Measurements from ENCODE around the gene SUN5.
"Not testable (repeated sequence)": the region's sequence is repeated elsewhere in the genome, so short reads cannot be mapped to it uniquely, and the experiment has no call there.

The SUN5 gene

DNA sequence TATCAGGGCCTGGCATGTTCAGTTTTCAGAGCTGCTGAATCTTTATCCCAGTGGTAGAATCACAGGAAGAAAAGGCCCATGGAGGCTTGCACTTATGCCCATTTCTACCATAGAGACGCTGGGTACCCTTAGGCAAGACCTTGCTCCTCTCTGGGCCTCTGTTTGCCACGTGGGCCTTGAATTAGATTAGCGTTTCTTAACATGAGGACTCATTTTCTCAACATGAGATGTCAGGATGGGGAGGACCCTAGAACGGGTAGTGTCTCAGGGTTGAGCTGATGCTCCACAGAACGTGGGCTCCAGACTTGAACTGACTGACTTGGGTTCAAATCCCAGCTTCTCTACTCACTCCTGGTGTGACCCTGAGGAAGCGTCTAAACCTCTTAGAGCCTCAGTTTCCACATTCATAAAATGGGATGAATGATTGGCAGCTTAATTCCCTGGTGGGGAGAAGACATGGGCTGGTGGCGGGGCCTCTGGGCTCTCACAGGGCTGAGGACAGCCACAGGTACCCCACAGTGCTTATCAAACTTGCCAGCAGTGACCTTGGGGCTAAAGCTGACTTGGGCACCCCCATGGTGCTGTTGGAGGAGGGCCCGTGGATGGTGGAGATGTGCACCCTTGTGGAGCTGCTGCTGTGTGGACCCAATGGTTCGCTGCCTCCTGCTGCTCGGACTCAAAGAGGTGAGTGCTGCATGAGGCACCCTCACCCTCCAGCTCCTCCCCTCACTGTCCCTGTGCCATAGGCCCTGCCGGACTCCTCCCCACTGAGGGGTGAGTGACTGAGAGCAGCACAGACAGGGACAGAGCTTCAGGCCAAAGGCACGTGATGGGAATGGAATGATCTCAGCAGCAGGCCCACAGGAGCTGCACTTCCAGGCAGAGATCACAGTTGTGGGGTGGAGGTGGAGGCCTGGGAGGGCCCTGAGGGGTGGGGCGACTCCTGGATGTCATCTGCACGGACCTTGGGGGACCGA lies 28.2 kb downstream of the SUN5 start:
- no peak for DNase-seq

DNA sequence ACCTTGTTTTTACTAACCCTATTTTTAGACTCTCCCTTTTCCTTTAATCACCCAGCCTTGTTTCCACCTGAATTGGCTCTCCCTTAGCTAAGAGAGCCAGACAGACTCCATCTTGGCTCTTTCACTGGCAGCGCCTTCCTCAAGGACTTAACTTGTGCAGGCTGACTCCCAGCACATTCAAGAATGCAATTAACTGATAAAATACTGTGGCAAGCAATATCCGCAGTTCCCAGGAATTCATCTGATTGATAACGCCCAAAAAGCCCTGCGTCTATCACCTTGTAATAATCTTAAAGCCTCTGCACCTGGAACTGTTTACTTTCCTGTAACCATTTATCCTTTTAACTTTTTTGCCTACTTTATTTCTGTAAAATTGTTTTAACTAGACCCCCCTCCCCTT lies 29.1 kb downstream of the SUN5 start:
- DNase-seq: not testable (repeated sequence)

DNA sequence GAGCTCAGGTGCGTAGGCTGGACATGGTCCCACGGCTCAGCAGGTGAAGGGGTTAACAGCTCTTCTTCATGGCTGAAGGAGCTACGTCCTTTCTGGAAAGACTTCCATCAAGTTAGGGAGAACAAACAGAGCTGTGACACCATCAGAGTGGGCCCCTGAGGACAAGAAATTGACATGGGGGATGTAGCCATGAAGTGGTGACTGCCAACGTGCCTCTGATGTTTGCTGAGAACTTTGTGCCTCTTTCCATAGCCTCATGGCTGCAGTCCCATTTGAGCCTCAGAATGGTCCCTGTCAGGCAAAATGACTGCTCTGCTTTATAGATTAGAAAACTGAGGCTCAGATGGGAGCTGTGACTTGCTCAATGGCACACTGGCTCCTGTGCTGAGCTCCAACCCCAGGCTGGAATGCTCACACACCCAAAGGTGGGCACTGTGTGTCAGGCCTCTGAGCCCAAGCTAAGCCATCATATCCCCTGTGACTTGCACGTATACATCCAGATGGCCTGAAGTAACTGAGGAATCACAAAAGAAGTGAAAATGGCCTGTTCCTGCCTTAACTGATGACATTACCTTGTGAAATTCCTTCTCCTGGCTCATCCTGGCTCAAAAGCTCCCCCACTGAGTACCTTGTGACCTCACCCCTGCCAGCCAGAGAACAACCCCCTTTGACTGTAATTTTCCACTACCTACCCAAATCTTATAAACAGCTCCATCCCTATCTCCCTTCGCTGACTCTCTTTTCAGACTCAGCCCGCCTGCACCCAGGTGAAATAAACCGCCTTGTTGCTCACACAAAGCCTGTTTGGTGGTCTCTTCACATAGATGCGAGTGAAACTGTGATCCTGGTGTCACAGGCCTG lies 29.8 kb downstream of the SUN5 start:
- not testable (repeated sequence) for DNase-seq

DNA sequence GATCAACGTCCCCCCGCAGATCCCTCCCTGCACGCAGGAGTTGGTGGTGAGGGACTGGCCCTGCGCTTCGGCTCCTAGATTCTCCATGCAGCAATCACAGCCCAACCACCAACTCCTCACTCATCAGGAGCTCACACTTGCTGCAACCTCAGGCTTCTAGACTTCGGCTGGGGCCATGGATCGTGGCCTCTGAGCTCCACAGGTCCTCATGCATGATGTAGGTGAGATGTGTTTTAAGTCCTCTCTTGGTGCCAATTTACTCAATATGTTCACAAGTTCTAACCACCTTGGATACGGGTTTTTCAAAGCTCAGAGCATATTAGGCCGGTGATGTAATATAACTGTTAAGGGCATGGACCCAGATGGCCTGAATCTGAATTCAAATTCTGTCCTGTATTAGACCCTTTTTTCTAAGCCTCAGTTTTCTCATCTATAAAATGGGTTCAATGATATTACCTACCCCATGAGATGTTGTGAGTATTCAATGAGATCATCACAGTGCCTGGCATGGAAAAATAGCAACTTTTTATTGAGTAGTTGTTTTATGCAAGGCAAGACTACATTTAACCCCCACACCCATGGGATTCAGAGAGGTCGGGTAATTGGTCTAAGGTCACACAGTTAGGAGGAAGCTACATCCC lies 31.0 kb downstream of the SUN5 start:
- DNase-seq: no peak

DNA sequence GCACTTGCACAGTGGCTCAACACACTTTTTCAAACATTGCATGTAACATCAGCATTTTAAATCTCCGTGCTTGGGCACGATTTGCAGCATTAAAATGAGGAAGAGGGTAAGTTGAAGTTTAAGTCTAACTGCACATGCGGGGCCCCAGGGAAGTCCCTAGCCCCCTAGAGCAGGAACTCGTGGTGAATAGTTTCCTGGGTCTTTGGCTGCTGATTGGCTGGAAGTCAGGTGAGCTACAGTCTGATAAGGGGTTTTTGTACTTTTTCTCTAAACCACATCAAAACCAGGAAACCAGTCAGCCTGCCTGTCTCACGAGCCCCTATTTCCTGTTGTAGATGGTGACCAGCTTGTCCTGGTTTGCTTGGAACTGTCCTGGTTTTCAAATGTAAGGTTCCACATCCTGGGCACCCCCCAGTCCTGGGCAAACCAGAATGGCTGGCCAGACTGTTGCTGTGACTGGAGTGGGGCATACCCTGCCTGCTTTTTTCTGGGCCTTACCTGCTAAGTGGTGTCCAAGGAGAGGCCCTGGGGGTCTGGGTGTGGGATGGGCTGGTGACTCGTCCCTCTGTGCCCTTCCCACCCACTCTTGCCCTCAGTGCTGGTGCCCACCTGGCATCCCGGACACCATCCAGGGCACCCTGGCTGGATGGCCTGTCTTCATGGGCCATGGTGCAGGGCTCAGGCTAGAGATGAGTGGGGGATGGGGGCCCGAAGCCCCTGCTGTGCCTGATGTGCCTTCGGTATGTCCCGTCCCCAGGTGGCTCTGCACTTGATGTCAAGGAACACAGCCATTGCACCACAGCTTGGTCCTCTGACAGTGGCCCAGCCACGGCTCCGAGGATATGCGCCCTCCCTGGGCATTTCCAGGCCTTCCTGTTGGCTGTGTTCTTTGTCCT lies 31.8 kb downstream of the SUN5 start:
- peak; percentile 80 for DNase-seq

DNA sequence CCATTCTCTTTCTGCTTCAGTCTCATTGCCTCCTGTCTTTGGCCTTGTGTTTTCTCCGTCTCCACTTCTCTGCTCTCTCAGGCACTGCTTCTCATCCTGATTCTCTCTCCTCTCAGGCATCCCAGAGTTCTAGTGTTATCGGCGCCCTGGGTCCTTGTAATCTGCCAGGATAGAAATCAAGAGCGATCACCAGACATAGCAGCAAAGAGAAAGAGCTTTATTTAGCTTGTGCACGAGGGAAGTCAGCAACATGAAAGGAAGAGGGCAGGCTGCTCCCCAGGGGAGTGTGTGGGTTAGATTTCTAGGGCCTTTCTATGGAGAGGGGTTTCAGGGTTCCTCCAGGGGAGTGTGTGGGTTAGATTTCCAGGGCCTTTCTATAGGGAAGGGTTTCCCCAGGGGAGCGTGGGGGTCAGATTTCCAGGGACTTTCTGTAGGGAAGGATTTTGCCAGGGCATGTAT lies 32.5 kb downstream of the SUN5 start:
- DNase-seq: no peak

DNA sequence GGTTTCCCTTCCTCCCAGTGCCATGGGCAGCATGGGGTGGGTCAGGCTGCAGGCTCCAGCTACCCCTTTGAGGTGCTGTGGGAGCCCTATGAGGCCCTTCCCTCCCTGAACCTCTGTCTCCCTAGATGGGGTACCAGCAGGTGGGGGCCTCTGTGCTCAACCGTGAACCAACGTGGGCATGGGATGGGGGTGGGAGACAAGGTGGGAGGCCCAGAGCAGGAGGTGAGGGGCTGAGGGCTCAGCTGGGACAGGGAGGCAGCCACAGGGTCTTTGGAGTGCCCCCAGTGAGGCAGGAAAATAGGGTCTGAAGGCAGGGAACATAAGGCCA lies 33.3 kb downstream of the SUN5 start:
- no peak for DNase-seq

DNA sequence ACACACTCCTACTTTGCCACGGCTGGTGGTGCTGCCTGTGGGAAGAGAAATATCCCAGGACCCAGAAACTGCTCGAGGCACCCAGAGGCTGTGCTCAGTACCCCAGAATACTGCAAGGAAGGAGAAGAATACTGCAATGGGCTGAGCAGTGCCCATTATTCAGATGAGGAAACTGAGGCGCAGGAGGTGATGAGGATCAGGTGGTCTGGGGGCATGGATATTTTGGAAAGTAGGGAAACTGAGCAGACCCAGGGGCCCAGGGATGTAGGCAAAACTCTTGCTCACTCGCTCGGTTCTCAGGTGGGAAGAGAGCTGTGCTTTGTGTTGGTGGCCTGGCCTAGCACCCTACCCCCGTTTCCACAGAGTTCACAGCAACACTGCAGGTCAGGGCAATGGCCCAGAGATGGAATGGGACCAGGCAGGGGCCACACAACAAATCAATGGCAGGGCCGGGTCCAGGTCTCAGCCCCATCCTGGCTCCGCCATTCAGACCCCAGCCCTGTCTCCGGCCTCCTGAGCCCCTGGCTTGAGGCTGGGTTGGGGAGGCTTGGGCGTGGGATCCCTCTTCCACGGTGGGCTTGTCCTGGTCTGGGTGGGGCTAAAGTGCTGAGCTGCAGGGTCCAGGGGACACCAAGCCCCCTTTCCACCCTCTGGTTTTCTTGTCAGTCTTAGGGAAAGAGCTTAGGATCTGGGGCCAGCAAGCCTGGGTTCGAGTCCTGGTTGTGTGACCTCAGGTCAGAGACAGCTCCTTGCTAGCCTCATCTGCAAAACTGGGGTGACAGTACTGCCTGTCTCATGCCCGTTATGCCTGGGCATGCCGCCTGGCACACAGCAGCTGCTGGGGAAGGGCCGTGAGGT lies 33.9 kb downstream of the SUN5 start:
- no peak for DNase-seq

DNA sequence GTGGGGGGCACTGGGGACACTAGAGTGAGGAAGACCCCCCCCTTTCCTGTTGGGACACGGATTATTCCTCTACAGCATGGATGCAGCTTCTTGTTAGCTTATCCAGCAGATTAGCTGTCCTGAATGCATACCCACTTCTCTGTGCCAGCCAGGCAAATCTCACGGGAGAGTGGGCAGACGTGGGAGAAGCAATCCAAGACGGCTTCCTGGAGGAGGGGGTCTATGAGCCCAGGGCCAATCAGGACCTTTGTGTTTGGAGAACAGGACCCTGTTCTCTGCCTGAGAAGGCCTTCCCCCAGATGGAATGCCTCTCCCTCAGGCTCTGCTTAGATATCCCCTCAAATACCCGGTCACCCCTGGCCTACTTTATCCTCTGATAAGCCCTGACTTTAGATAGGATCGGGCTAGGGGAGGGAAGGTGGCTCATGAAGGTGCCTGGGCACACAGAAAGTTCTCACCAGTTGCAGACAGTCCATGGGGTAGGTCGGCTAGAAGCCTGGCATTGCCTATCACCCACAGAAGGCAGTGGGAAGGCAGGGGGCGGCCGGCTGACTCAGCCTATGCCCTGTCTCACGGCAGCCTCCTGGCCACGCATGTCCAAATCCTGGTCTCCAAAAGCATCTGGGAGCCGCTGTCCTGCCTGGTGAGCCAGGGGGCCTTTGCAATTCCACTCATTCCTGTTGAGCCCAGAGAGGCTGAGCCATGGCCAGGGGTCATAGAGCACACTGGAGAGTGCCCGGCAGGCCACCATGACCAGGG lies 34.7 kb downstream of the SUN5 start:
- no peak for DNase-seq

DNA sequence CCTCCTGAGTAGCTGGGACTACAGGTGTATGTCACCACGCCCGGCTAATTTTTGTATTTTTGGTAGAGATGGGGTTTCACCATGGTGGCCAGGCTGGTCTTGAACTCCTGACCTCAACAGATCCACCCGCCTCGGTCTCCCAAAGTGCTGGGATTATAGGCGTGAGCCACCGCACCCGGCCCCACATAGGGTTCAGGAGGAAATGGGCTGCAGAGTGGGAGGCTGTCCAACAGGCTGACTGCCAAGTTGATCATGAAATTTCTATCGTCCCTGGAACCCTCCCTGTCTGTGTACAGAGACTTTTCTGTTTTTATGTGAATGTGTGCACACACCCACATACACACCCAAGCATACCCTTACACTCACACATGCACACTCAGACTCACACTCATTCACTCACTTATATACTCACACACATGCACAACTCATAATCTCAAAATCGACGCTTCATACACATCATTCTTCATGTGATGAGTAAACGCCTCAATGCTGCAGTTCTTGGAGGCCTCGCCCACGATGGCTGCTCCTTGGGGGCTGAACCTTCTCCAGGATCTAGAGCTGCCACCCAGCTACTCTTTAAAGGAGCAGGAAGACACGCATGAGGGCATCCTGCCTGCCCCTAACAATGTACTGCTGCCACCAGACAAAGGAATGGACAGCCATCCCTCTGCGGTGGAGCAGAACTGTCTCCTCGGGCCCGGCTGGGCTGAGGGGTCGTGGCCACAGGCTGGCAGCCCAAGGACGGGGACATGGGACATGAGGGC lies 35.6 kb downstream of the SUN5 start:
- DNase-seq: no peak

DNA sequence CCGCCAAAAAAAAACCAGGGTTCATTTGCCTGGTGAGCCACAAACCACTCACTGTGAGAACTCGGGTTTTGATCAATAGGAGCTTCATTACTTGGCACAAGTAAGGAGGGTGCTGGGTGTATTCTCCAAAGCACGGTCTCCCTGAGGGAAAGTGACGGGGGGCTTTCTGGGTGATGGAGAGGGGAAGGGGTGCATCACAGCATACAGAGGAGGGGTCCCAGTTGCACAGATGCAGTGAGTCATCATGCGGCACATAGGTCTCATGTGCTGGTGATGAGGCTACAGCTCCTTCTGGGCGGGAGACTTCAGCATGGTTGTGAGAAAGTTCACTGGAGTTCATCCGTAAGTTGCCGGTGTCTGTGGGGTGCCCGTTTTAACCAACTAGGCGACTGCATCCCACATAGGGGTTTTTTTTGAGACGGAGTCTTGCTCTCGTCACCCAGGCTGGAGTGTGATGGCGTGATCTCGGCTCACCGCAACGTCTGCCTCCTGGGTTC lies 36.2 kb downstream of the SUN5 start:
- peak; percentile 54 for DNase-seq

DNA sequence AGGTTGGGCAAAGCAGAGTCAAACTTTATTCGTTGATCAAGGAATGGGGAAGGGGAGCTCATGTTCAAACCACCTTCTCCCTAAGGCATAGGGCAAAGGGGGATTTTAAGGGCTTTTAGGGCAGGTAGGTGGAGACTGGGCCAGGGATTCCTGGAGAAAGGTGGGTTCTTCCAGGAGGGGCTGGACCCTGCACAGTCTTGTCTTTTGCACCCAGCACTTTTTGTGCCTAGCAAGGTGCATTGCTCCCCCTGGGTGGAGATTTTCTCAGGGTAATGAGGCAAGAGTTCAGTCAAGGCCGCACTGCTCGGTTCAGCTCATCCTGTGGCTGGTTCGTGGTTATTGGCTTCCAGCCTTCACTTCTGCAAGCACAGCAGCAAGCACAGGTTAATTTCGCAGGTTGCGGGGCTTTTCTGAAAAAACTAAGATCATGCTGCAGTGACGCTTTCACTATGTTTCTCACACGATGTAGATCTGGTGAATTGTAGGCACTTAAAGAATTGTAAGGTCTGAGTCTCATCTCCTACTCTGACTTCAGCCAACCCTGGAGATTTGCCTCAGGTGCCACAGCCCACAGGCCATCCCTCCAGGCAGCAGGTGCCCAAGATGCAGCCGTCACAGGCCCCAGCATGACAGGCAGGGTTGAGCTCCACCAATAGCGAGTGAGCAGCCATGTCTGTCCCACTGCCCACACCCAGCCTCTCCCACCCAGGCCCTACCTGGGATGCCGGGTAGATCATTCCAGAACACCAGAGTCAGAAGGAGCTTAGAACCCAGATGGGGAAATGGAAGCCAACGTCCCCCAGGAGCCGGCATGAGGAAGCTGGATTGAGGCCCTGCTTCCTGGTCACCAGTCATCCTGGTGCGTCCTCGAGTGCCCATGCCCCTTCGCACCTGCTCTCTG lies 37.1 kb downstream of the SUN5 start:
- DNase-seq: peak; percentile 39

DNA sequence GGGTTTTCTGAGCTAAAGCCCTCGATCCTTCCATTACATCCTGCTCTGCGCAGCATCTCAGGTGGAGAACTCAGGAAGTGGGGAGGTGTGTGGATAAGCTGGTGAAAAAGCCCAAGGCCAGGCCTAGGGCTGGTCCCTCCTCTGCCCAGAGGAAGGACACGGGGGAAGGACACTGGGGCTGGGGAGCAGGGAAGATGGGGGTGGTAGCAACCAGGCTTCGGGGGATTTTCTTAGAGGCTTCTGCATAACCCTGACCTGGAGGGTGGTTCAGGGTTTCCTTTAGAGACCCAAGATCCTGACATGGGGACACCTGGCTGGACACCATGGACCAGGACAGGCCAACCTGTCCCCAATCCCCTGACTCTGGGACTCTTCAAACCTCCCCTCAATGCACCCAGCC lies 37.9 kb downstream of the SUN5 start:
- DNase-seq: no peak

DNA sequence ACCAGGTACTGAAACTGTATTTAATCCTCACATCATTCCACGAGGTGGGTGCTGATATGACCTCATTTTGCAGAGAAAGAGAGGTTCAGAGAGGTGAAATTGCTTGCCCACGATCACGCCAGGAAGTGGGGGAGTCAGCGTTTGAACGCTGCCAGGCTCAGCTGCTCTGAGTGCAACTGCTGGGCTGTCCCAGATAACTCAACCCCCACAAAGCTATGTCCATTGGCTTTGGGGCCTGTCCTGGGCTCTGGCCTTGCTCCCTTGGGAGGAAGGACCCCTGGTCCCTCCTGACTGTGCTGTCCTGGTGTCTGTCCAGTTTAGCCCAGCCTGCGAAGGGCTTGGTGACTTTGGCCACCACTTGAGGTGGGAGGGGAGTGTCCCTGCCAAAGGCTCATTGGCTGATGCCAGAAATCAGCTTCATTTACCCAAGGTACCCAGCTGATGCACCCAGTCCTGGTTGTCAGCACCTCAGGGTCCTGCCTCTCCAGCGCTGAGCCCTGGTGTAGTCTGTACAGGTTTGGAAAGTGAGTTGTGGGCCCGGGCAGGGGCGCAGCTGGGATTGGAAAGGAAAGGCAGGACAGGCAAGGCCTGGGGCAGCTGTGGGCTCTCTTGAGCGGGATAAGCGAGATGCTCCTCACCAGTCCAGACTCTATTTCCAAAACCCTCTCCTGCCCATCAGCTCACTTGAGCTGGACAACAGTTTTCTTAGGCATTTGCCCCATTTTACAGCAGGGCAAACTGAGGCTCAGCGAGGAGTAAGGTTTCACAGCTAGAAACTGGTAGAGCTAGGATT lies 38.5 kb downstream of the SUN5 start:
- DNase-seq: no peak

DNA sequence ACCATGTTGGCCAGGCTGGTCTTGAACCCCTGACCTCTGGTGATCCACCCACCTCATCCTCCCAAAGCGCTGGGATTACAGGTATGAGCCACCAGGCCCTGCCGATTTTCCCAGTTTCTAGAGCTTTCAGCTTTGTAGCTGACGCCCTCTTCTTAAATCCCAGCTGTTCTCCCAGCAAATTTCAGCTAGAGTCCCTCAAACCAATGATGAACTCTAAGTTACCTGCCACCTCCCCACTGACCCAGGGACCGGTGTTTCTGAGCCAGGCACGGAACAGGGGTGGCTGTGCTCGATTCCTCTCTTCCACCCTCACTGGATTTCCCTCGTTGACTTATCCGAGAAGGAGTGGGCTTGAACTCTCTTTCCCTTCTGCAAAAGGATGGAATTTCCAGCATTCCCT lies 39.1 kb downstream of the SUN5 start:
- DNase-seq: no peak

DNA sequence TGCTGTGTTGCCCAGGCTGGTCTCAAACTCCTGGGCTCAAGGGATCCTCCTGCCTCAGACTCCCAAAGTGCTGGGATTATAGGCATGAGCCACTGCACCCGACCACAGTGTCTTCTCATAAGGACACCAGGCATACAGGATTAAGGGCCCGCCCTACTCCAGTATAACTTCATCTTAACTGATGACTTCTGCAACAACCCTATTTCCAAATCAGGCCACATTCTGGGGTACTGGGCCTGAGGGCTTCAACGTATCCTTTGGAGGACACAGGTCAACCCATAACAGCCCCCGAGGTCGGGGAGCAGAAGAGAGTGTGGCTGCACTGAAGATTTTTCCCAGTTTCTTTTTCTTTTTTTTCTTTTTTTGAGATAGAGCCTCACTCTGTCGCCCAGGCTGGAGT lies 39.7 kb downstream of the SUN5 start:
- no peak for DNase-seq

DNA sequence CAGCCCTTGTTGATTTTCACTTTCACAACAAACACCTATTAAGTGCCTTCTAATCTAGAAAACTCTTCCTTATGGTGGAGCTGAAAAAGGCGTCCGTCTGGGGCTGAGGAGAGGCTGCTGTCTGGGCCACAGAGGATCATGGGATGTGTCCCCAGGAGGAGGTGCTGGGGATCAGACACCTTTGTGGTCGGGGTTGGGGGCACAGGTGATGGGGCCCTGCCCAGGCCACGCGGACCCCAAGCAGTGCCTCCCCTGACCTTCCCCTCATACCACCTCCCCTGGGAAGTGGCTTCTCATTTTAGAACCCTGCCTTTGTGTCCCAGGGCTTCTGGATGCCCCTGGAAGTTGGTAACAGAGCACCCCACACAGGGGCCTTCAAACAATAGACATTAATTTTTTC lies 41.1 kb downstream of the SUN5 start:
- DNase-seq: no peak

Measured in effector CD4-positive, alpha-beta T cell (primary cell).